Astrocyte of the hippocampus (primary cell): ENCODE results near the gene FYN.

ENCODE experiments used
- DNase-seq: peaks from one replicate; pipeline ENCODE4 v3.0.0; 2011; ENCODE audit warnings: low read depth, low spot score

FYN gene

GRCh38 chr6:111731456-111732195, 141.6 kb downstream of the FYN start:
- DNase-seq, result peak; percentile 55

- peak; percentile 61 for DNase-seq
Observed at GRCh38 chr6:111730864-111731263, 142.4 kb downstream of the FYN start.

- DNase-seq, result peak; percentile 81
Observed at GRCh38 chr6:111727802-111728201, 145.4 kb downstream of the FYN start.

- peak; percentile 81 for DNase-seq
Observed at GRCh38 chr6:111727041-111727440, 146.2 kb downstream of the FYN start.

GRCh38 chr6:111725446-111726112, 147.7 kb downstream of the FYN start:
- DNase-seq, result peak; percentile 67

- no peak for DNase-seq
Observed at GRCh38 chr6:111724505-111724904, 148.7 kb downstream of the FYN start.

- no peak for DNase-seq
Observed at GRCh38 chr6:111724039-111724438, 149.2 kb downstream of the FYN start.

- DNase-seq, result no peak
Observed at GRCh38 chr6:111723412-111723970, 149.8 kb downstream of the FYN start.

- no peak for DNase-seq
Observed at GRCh38 chr6:111722179-111722731, 151.0 kb downstream of the FYN start.

GRCh38 chr6:111721753-111722154, 151.5 kb downstream of the FYN start:
- no peak for DNase-seq

- DNase-seq, result no peak
Observed at GRCh38 chr6:111720931-111721496, 152.2 kb downstream of the FYN start.

GRCh38 chr6:111718990-111719389, 154.3 kb downstream of the FYN start:
- DNase-seq, result no peak

GRCh38 chr6:111718326-111718725, 154.9 kb downstream of the FYN start:
- DNase-seq, result no peak

GRCh38 chr6:111717621-111718020, 155.6 kb downstream of the FYN start:
- DNase-seq, result no peak

- DNase-seq, result no peak
Observed at GRCh38 chr6:111716325-111716724, 156.9 kb downstream of the FYN start.

- DNase-seq, result no peak
Observed at GRCh38 chr6:111715321-111715720, 157.9 kb downstream of the FYN start.

GRCh38 chr6:111714416-111715270, 158.6 kb downstream of the FYN start:
- no peak for DNase-seq

GRCh38 chr6:111713811-111714210, 159.4 kb downstream of the FYN start:
- no peak for DNase-seq

GRCh38 chr6:111713236-111713635, 160.0 kb downstream of the FYN start:
- DNase-seq, result no peak

GRCh38 chr6:111711984-111712752, 161.1 kb downstream of the FYN start:
- DNase-seq, result peak; percentile 86

GRCh38 chr6:111711476-111711875, 161.8 kb downstream of the FYN start:
- DNase-seq, result peak; percentile 34
